GM12872 (cell line): ENCODE data around the gene FCHSD2.

Experiments
- CTCF ChIP-seq: IDR thresholded peaks from 3 replicates; pipeline ENCODE4 v1.5.1; 2011; ENCODE audit warnings: low read depth, mild to moderate bottlenecking, low read length, moderate library complexity; ENCODE audit not compliant: insufficient read depth

Gene FCHSD2

GRCh38 chr11:73100578-73100977 is 41.5 kb downstream of the FCHSD2 start:
- no peak for TF ChIP-seq CTCF

- TF ChIP-seq CTCF: no peak
Observed at GRCh38 chr11:73099512-73100266, 42.4 kb downstream of the FCHSD2 start.

GRCh38 chr11:73095613-73096012 is 46.5 kb downstream of the FCHSD2 start:
- no peak for TF ChIP-seq CTCF

GRCh38 chr11:73091521-73092305 is 50.4 kb downstream of the FCHSD2 start:
- TF ChIP-seq CTCF: no peak

- no peak for TF ChIP-seq CTCF
Observed at GRCh38 chr11:73087730-73088129, 54.4 kb downstream of the FCHSD2 start.

- no peak for TF ChIP-seq CTCF
Observed at GRCh38 chr11:73085189-73085875, 56.8 kb downstream of the FCHSD2 start.

- no peak for TF ChIP-seq CTCF
Observed at GRCh38 chr11:73078631-73079030, 63.5 kb downstream of the FCHSD2 start.
